Inflammatory macrophage treated with lipopolysaccharide for 1 hour (primary cell): ENCODE measurements around the gene PPP6R3.
"Not testable (repeated sequence)": the region's sequence is repeated elsewhere in the genome, so short reads cannot be mapped to it uniquely, and the experiment has no call there.

Source experiments
- DNase-seq, 2 donors: peaks; one replicate each; pipeline ENCODE4 v3.0.0-alpha.2; 2020 to 2022

Gene PPP6R3

GRCh38 chr11:68528630-68529029, 68.1 kb downstream of the PPP6R3 start:
- peak in 1 of 2 donors; percentile 35 for DNase-seq

- no peak for DNase-seq
These were observed 70.7 kb downstream of the PPP6R3 start for GRCh38 chr11:68531129-68531693.

- no peak for DNase-seq
These were observed 72.3 kb downstream of the PPP6R3 start for GRCh38 chr11:68532727-68533369.

- no peak for DNase-seq
These were observed 73.4 kb downstream of the PPP6R3 start for GRCh38 chr11:68533945-68534344.

GRCh38 chr11:68535098-68535497, 74.5 kb downstream of the PPP6R3 start:
- DNase-seq: no peak

- no peak for DNase-seq
These were observed 76.2 kb downstream of the PPP6R3 start for GRCh38 chr11:68536706-68537105.

- no peak for DNase-seq
These were observed 77.5 kb downstream of the PPP6R3 start for GRCh38 chr11:68538025-68538424.

GRCh38 chr11:68539395-68539794, 78.8 kb downstream of the PPP6R3 start:
- DNase-seq: peak; percentile 30 to 80

- DNase-seq: not testable (repeated sequence)
These were observed 80.0 kb downstream of the PPP6R3 start for GRCh38 chr11:68540504-68540903.

GRCh38 chr11:68541116-68541515, 80.6 kb downstream of the PPP6R3 start:
- DNase-seq: peak in 1 of 2 donors; percentile 47

- DNase-seq: peak; percentile 76 to 96
These were observed 81.4 kb downstream of the PPP6R3 start for GRCh38 chr11:68541991-68542390.

GRCh38 chr11:68542617-68543016, 82.1 kb downstream of the PPP6R3 start:
- DNase-seq: peak in 1 of 2 donors; percentile 65

GRCh38 chr11:68543594-68543993, 83.0 kb downstream of the PPP6R3 start:
- no peak for DNase-seq

GRCh38 chr11:68545347-68545746, 84.8 kb downstream of the PPP6R3 start:
- no peak for DNase-seq

- DNase-seq: no peak
These were observed 85.2 kb downstream of the PPP6R3 start for GRCh38 chr11:68545796-68546195.

GRCh38 chr11:68546555-68546954, 86.0 kb downstream of the PPP6R3 start:
- DNase-seq: peak; percentile 76 to 85

GRCh38 chr11:68549789-68550484, 89.4 kb downstream of the PPP6R3 start:
- DNase-seq: no peak

- peak; percentile 90 to 92 for DNase-seq
These were observed 89.9 kb downstream of the PPP6R3 start for GRCh38 chr11:68550485-68550817.

GRCh38 chr11:68551223-68551622, 90.7 kb downstream of the PPP6R3 start:
- DNase-seq: no peak

GRCh38 chr11:68551777-68552176, 91.2 kb downstream of the PPP6R3 start:
- DNase-seq: no peak

- DNase-seq: peak; percentile 90 to 94
These were observed 92.0 kb downstream of the PPP6R3 start for GRCh38 chr11:68552542-68552941.

- no peak for DNase-seq
These were observed 99.7 kb downstream of the PPP6R3 start for GRCh38 chr11:68560216-68560615.

GRCh38 chr11:68563454-68563853, 102.9 kb downstream of the PPP6R3 start:
- no peak for DNase-seq

GRCh38 chr11:68564261-68564660, 103.7 kb downstream of the PPP6R3 start:
- DNase-seq: no peak
